A673 (cell line): ENCODE data around the gene VDAC1. TPM values are rescaled to one million over a fixed set of nuclear protein-coding genes. Genes with fewer than 3 reads are reported as not detected.
"Not testable (repeated sequence)": the region's sequence is repeated elsewhere in the genome, so short reads cannot be mapped to it uniquely, and the experiment has no call there.

ENCODE experiments used
- BruUV-seq: library from RNA; stranded (reverse); fragments of 400-500 nt; replicated peaks from 2 replicates; lab custom pipeline; 2021; lab: Mats Ljungman, UMichigan
- CTCF ChIA-PET: fragments of 300-600 bp; sonication (Branson Sonifier 250); formaldehyde crosslinking; loops from one replicate; lab custom pipeline; 2022; ENCODE audit warnings: antibody characterized with exemption; lab: Charles Lee
- POLR2A ChIA-PET: fragments of 300-600 bp; sonication (Branson Sonifier 250); formaldehyde crosslinking; loops from one replicate; lab custom pipeline; 2022; ENCODE audit warnings: antibody characterized with exemption; ENCODE audit not compliant: low non-redundant PET; lab: Charles Lee
- DNase-seq: peaks from one replicate; pipeline ENCODE4 v3.0.0-alpha.2; 2015; ENCODE audit warnings: low spot score
- H3K27ac ChIP-seq: fragments of 200-600 bp; sonication (generic); 2 replicates; pipeline ENCODE4 v1.5.1; 2016; ENCODE audit warnings: mixed run types, low read depth, mild to moderate bottlenecking, mixed read lengths, antibody characterized with exemption, low read length; ENCODE audit not compliant: poor library complexity, severe bottlenecking
- H3K27me3 ChIP-seq: fragments of 200-600 bp; sonication (generic); replicated peaks from 2 replicates; pipeline ENCODE4 v1.6.1; 2017; ENCODE audit warnings: mixed run types, low read depth, mild to moderate bottlenecking, mixed read lengths, antibody characterized with exemption, low read length; ENCODE audit not compliant: insufficient read depth, poor library complexity
- H3K36me3 ChIP-seq: fragments of 200-600 bp; sonication (generic); 2 replicates; pipeline ENCODE4 v1.6.1; 2016; ENCODE audit warnings: mixed run types, mild to moderate bottlenecking, mixed read lengths, antibody characterized with exemption, low read length; ENCODE audit not compliant: insufficient read depth, poor library complexity, severe bottlenecking
- H3K4me1 ChIP-seq: fragments of 200-600 bp; sonication (generic); 2 replicates; pipeline ENCODE4 v1.6.1; 2017; ENCODE audit warnings: mixed run types, mild to moderate bottlenecking, mixed read lengths, antibody characterized with exemption, low read length; ENCODE audit not compliant: insufficient read depth, poor library complexity, severe bottlenecking
- H3K4me3 ChIP-seq: fragments of 200-600 bp; sonication (generic); 2 replicates; pipeline ENCODE4 v1.5.1; 2016; ENCODE audit warnings: low read depth, mixed run types, mild to moderate bottlenecking, mixed read lengths, low read length; ENCODE audit not compliant: poor library complexity, severe bottlenecking
- H3K9me3 ChIP-seq: fragments of 200-600 bp; sonication (generic); 2 replicates; pipeline ENCODE4 v1.6.1; 2016; ENCODE audit warnings: mixed run types, low read depth, mild to moderate bottlenecking, mixed read lengths, antibody characterized with exemption, low read length; ENCODE audit not compliant: poor library complexity, severe bottlenecking
- CTCF ChIP-seq: fragments of 300-800, 200-600 bp; sonication (generic); conservative IDR thresholded peaks from 2 replicates; pipeline ENCODE4 v1.5.1; 2017; ENCODE audit warnings: low read depth, mild to moderate bottlenecking, antibody characterized with exemption, low read length, moderate library complexity, mixed read lengths
- EZH2 ChIP-seq: fragments of 200-600 bp; sonication (generic); IDR thresholded peaks from 2 replicates; pipeline ENCODE4 v1.6.1; 2017; ENCODE audit warnings: borderline replicate concordance, low read depth, mild to moderate bottlenecking, mixed read lengths, antibody characterized with exemption, low read length; ENCODE audit not compliant: poor library complexity, severe bottlenecking
- intact Hi-C: fragments of 100-400 bp; cut with micrococcal nuclease; formaldehyde crosslinking; loops from one replicate; pipeline ENCODE4 v1.10.0; 2022; ENCODE audit not compliant: unreplicated experiment
- total RNA-seq: library from RNA; stranded (reverse); gene quantifications from 2 replicates; pipeline ENCODE4 v1.2.3, GENCODE V29; 2021

Gene VDAC1
- total RNA-seq, 1 experiment from 2014 or later: 367 TPM

GRCh38 chr5:133977858-133978257, 26.9 kb downstream of the VDAC1 start:
- Histone ChIP-seq H3K36me3 (peaks cover 82% of the 10 kb centered on the region), H3K27ac (peak overlapping the region; percentile 59), H3K27me3 (no peaks in the 10 kb centered on the region), H3K4me1 (peaks cover 16% of the 10 kb centered on the region), H3K4me3 (no peak overlapping the region), H3K9me3 (no peaks in the 10 kb centered on the region)
- no TSS peak for BruUV-seq
- ChIA-PET CTCF (no interaction called here), POLR2A (no interaction called here)
- TF ChIP-seq EZH2 (no peak), CTCF (no peak)
- intact Hi-C loops: no loop called here
- no peak for DNase-seq

GRCh38 chr5:133977161-133977787, 27.5 kb downstream of the VDAC1 start:
- ChIA-PET POLR2A (no interaction called here), CTCF (no interaction called here)
- peak overlapping the region; percentile 59 for H3K27ac ChIP-seq
- no peak for TF ChIP-seq EZH2
- TF ChIP-seq CTCF: no peak
- H3K36me3 ChIP-seq: peaks cover 81% of the 10 kb centered on the region
- no peak overlapping the region for H3K4me3 ChIP-seq
- peaks cover 16% of the 10 kb centered on the region for H3K4me1 ChIP-seq
- no peaks in the 10 kb centered on the region for H3K9me3 ChIP-seq
- no peak for DNase-seq
- BruUV-seq: no TSS peak
- intact Hi-C loops: no loop called here
- no peaks in the 10 kb centered on the region for H3K27me3 ChIP-seq

- CTCF ChIA-PET, H3K27me3 ChIP-seq, H3K4me3 ChIP-seq, H3K27ac ChIP-seq, POLR2A ChIA-PET, intact Hi-C loops, BruUV-seq, H3K9me3 ChIP-seq, DNase-seq: not testable (repeated sequence)
- Histone ChIP-seq H3K36me3 (peaks cover 73% of the 10 kb centered on the region), H3K4me1 (peaks cover 16% of the 10 kb centered on the region)
Observed at GRCh38 chr5:133975546-133975945, 29.2 kb downstream of the VDAC1 start.

- POLR2A ChIA-PET: no interaction called here
- Histone ChIP-seq H3K9me3 (no peaks in the 10 kb centered on the region), H3K27me3 (no peaks in the 10 kb centered on the region), H3K27ac (no peak overlapping the region), H3K4me1 (peaks cover 6% of the 10 kb centered on the region), H3K36me3 (peaks cover 61% of the 10 kb centered on the region), H3K4me3 (no peak overlapping the region)
- no peak for DNase-seq
- intact Hi-C loops: no loop called here
- CTCF ChIA-PET: no interaction called here
- BruUV-seq: no TSS peak
- TF ChIP-seq CTCF (no peak), EZH2 (no peak)
Observed at GRCh38 chr5:133974142-133974541, 30.6 kb downstream of the VDAC1 start.
